ENCODE results near the gene TCF4.

Gene TCF4

DNA sequence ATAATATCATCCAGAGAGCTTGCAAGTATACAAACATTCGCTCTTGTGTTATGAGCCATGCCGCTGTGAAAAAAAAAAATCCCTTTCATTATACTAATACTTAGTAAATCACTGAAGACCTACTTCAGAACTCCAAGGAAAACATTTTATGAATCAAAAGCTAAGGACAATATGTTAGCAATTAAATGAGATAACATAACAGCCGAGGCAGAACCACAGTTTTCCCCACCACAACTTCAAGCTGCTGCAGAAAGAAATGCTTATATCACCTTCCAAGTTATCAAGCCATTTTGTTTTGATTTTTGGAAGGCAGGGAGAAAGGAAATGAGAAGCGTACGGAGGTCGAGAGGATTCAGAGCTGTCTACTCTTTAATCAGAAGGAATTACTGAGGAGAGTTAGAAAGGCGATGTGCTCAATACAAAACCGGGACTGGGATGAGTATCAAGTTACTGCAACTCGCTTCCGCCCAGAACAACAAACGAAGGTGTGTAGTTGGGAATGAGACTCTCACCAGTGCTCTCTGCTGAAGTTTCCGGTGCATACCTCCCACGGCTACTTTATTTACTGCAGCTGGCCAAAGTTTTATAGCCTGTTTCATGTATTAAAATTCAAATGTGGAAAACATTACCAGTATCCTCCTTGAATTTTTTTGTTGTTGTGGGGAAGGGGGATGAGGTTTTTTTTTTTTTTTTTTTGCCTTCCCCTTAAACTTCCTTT, 336.6 kb downstream of the TCF4 start:
- in situ Hi-C loops (cut with HindIII; ENCODE audit: low sequenced_read_pairs), result no loop called here

DNA sequence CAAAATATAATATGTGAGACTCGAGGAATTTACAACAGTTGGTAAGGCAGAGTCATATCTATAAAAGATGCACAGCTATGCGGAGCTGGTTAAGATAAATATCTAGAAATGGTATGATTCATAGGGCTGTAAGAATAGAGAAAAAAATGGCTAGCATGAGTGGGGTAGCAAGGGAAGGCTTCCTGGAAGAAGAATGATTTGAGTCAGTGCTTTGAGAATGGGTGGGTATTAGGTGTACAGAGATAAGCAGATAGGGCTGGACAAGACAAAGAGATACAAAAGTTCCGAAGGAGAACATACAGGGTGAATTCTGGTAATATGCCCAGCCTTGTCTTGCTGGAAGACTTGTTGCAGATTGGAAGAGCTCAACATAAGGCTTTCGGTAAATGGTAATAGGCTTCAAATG, 337.2 kb downstream of the TCF4 start:
- in situ Hi-C loops (cut with HindIII; ENCODE audit: low sequenced_read_pairs), result no loop called here

DNA sequence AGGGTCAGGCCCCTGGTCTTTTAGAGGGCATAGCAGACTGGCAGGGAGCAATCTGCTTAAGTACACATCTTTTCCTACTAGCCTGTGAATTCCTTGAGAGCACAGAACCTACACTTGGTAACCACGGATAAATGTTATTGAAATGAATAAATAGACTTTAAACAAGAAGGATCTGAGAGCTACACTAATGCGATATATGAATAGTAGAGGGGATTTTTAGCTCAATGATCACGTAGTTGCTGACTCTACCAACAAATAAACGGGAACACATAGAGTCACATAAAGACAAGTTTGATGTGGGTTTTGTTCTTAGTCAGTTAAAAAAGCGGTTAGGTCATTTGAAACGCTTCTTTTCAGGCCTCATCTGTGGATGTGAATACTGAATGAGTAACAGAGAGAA, 338.4 kb downstream of the TCF4 start:
- in situ Hi-C loops (cut with HindIII; ENCODE audit: low sequenced_read_pairs), result no loop called here

DNA sequence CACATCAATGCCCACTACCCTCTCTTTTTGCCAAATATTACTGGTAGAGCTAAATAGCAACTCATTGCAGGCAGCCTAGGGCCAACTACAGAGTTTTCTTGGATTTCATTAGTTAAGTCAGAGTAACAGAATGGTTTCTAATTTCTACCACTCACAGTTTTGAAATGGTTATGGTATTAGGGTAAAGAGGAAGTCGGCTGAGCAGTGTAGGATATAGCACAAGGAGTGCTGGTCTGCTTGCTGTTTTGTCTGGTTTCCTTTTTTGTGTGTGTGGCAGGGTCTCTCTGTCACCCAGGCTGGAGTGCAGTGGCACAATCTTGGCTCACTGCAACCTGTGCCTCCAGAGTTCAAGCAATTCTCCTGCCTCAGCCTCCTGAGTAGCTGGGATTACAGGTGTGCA, 339.5 kb downstream of the TCF4 start:
- in situ Hi-C loops (cut with HindIII; ENCODE audit: low sequenced_read_pairs), result no loop called here

DNA sequence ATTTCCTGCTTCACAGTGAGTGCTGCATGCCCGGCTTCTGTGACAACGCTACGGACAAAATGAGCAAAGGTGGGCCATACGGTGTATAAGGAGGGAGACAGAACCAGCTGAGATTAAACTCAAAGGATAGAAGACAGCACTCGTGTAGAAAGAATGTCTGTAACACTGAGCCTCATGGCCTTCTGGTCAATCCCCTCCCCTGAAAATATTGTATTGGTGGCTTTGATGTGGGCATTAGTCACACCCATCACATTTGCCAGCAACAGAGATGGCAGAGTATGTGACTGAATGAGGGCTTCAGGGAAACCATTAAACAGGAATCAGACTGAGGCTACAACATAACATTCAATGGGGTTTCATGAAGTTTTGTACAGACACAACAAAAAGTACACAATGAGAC, 341.0 kb downstream of the TCF4 start:
- in situ Hi-C loops (cut with HindIII; ENCODE audit: low sequenced_read_pairs), result no loop called here

DNA sequence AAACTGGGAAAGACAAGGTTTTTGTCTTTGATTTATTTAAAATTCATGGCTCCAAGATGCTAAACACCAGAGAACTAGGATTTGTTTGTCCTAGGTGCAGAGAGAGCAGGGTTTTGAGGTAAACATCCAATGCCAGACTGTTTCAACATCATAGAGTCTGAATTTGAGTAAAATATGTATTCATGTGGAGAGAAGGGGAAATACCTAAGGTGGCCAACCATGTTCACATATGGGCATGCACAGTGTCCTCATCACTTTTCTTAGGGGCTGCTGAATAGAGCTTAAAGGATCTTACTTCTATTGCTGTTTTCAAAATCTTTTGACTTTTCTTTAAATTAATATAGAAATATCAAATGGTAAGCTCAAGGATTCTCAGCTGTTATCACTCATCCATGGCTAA, 341.7 kb downstream of the TCF4 start:
- in situ Hi-C loops (cut with HindIII; ENCODE audit: low sequenced_read_pairs), result no loop called here

DNA sequence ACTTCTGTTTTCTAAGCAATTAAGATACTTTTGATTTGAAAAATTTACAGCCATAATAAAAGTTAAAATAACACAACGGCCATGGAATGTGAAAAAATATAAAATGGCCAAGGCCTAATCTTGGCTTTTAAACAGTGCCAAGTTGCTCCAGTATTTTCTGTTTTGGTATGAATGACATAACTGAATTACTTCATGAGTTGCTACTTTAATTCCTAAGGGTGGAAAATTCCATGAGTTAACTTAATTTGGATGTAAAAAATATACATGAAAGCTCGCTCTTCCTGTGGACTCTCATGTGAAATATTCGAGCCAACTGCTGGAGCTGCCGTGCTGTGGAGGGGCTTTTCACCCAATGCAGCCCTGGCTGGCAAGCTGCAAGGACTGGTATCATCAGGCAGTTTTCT, 342.8 kb downstream of the TCF4 start:
- in situ Hi-C loops (cut with HindIII; ENCODE audit: low sequenced_read_pairs), result no loop called here

DNA sequence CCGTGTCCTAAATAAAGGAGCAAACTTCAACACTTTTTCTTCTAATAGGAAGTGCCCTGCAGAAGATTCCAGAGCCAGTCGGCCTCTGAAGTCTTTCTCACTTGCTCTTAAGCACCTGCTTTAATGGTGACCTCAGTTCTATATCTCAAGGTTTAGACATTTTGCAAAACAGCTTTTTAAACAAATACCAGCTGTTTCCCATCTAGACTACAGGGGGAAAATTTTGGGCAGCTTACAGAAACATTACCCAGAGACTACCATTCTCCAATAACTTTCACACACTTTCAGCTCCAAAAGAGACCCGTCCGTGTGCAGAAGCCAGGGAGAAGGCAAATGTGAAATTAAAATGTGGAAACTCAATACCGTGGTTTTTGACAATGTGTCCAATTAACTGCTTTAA, 343.4 kb downstream of the TCF4 start:
- in situ Hi-C loops (cut with HindIII; ENCODE audit: low sequenced_read_pairs), result no loop called here

DNA sequence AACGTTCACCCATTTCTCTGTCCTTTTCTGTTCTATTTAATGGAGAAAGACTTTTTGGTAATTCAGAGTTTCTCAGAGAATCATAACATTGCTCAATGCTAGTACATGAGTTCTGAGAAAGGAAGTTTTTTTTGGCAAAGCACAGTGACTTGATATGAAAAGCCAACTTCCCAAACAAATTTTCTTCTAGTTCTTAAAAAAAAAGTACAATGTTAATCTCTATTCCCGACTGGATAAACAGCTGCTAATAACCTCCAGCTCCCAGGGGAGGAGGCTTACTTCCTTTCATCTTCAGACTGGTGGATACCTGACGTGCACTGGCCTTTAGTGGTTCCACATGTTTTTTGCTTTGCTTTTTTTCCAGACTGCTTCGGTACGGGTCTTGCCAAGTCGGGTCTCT, 344.1 kb downstream of the TCF4 start:
- in situ Hi-C loops (cut with HindIII; ENCODE audit: low sequenced_read_pairs), result no loop called here

DNA sequence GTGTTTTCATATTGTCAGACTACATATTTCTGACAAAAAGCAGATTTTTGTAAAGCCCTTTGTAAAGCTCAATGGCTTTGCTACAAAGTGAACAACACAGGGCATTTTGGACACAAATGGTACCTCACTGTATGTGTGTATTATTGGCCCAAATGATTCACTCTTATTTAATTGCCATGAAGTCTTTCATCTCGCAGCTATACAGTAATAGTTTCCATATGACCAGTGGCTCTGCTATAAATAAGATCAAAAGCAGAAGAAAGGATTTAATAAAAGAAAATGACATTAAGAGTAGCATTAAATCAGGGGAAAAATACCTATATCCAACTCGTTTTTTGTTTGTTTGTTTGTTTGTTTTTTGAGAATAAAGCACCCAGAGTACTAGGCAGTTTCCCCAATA, 344.7 kb downstream of the TCF4 start:
- in situ Hi-C loops (cut with HindIII; ENCODE audit: low sequenced_read_pairs), result no loop called here

DNA sequence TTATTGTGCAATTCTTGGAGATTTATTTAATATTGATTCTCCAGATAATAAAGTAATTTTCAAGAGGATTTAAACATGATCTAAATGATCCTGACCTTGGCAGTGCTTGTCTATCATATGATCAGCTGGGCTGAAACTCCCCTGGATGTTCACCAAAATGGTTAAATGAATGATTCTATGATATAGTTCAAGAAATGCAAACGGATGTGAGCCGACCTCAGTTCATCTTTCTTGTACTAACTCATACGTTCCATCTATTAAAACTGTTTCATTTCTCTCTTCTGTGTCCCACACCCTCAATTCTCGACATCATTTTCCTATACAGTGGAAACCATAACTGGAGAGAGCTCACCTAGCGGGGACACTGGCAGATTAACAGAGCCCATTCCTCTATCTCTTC, 347.0 kb downstream of the TCF4 start:
- in situ Hi-C loops (cut with HindIII; ENCODE audit: low sequenced_read_pairs), result no loop called here

DNA sequence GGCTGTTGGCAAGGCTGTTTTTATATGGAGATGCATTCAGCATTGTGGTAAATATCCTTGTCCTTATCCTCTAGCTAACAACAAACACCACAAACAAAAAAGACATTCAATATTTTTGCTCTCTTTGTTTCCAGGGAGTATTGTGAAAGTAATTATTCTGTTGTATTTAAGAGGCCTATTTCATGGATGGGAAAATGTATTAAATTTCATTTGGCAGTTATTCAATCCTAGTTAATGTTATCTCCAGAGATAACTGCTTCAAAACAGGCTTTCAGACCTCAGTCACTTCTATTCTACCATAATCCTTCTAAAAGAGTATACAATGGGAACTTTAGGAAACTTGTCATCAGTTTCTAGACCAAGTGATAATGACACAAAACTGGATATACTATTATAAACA, 348.3 kb downstream of the TCF4 start:
- in situ Hi-C loops (cut with HindIII; ENCODE audit: low sequenced_read_pairs), result no loop called here

DNA sequence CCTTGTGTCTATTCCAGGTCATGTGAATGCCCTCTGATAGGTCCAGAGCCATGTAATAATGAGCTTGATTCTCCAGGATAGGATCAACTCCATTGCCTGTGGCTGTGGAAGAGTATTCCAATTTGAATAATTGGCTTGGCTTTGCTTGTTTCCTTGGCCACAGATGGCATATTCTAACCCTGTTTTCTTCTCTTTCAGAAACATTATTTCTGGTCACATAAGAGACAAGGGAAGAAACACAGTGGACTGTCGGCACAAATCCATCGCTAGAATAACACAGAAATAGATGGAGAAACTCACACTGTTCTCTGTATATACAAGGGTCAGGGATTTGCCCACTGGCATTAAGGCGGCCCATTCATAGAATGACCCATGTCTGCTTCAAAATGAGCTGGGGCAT, 350.3 kb downstream of the TCF4 start:
- in situ Hi-C loops (cut with HindIII; ENCODE audit: low sequenced_read_pairs), result no loop called here

DNA sequence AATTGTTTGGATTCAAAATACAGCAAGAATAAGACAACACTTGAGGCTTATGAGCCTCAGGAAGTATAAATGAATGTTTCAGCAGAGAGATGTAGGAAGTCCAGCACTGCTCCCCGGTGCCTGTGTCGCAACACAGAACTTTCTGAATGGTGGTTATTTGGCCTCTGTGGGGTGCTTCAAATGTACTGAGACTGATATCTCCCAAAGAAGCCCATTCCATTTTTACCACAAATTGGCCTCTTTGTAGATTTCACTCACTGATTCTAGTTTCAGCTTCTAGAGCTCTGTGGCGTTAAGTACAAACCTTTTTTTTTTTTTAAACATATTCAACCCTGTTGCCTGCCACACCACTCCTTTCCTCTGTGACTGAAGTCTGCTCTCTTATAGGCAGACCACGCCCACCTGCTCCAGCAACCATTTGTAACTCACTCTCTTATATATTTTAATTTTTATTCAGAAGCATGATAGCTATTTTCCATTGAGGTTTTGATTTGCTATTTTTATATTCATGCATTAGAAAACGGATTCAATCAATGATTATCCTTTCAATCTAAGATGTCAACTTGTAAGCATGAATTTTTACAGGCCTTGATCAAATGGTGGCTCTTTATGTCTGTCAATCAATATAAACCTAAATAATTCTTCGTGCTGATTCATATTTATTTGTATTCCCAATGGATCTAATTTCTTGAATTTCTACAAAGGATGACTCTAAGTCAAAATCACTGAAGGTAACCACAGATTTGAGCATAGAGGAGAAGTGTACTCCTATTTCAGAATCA, 351.7 kb downstream of the TCF4 start:
- in situ Hi-C loops (cut with HindIII; ENCODE audit: low sequenced_read_pairs), result no loop called here

DNA sequence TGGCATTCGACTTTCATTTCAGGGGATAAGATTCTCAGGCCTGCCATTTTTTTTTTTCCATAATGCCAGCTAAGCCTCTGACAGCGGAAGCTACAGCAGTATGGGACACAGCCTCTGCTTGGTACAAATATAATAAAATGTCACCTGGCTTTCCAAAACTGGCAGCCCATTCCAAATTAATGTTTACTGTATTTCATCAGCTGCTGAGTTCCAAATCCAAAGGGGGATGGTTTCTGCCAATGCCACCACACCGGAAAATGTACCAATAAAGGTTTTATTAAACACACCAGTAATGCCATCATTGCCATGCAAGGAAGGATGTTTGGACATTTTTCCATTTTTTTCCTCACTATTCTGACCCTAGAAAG, 352.9 kb downstream of the TCF4 start:
- in situ Hi-C loops (cut with HindIII; ENCODE audit: low sequenced_read_pairs), result no loop called here

DNA sequence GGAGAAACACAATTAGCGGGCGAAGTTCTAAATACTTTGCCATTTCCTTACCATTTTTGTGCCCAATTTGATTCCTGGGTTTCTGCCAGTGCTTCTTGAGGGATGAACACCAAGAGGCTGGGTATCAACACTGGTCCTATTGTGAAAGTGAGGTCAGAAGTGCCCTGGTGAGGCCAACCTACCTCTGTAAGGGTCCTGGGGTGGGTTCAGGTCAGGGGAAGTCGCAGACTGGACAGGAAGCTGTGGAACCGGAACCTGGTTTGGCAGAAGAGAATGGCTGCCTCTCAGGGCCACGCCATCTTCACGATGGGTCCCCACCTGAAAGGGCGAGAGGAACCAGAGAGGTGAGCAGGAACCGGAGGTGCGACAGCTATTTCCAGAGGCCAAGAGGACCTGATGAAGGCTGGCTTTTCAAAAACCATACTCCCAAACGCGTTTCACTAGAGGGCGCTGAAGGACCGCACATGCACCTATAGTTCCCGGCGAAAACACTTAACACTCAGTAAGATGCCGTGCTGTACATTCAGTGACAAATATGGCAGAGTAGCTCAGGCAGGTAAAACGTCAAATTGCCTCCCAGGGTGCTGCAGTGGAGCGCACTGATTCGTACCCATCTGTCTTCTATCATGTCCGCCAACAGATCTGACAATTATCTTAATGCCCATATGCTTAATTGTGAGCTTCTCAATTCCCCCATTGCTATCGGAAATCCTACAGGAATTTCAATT, 353.5 kb downstream of the TCF4 start:
- in situ Hi-C loops (cut with HindIII; ENCODE audit: low sequenced_read_pairs), result no loop called here

DNA sequence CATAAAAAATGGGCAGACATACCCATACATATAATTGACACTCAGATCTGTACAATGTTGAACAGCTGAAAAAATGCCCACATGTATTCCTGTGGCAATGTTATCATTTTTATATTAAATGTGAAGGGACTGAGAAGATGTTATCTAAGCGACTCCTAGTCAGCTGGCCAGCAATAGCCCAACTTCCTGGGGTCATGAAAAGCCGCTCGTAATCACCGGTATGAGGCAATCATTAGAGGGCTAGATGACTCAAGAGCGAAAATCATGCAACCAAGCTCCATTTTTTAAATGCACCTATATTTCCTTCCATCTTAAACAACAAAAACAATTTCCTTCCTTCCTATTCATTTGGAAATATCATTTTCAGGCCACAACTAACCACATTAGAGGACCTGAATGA, 354.1 kb downstream of the TCF4 start:
- in situ Hi-C loops (cut with HindIII; ENCODE audit: low sequenced_read_pairs), result no loop called here

DNA sequence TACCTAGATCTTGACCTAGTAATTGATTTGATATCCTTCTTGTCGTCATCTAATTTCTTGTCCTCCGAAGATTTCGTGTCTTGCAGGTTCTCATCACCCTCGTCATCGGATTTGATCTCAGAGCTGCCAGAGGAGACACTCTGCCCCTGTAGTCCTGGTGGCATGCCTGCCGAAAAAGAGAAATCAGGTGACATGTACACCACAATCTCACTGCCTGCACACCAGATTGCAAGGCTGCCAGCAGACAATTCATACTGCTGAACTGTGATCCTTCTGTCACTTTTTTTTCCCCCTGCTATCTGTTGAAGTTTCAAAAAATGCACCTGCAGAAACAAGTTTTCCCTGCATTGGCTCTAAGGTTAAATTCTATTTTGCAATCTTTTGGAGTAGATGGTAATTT, 355.5 kb downstream of the TCF4 start:
- in situ Hi-C loops (cut with HindIII; ENCODE audit: low sequenced_read_pairs), result no loop called here

DNA sequence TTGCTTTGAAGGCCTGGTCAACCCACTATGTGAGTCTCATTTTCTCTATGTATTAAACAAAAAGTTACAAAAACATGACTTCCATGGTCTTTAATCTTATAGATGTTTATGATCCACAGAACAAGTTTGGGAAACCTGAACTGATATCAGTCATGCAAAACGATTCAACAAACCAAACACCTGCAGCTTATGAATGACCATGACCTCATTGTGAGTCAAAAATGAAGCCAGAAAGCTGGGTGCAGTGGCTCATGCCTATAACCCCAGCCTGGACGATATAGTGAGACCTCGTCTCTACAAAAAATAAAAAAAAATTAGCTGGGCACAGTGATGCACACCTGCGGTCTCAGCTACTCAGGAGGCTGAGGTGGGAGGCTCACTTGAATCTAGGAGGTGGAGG, 358.3 kb downstream of the TCF4 start:
- in situ Hi-C loops (cut with HindIII; ENCODE audit: low sequenced_read_pairs), result no loop called here

DNA sequence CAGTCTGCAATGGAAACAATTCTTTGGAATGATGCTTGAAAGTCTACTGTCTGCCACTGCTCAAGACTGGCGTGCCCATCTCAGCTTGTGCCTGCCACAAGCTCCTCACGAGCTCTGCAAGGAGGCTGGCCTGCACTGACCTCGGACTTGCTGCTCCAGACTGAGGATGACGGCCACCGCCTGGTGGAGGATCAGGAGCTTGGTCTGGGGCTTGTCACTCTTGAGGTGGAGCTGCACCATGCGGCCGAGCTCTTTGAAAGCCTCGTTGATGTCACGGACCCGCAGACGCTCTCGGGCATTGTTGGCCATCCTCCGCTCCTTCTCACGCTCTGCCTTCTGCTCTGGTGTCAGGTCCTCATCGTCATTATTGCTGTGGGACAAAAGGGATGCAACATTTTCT, 359.3 kb downstream of the TCF4 start:
- in situ Hi-C loops (cut with HindIII; ENCODE audit: low sequenced_read_pairs), result no loop called here

DNA sequence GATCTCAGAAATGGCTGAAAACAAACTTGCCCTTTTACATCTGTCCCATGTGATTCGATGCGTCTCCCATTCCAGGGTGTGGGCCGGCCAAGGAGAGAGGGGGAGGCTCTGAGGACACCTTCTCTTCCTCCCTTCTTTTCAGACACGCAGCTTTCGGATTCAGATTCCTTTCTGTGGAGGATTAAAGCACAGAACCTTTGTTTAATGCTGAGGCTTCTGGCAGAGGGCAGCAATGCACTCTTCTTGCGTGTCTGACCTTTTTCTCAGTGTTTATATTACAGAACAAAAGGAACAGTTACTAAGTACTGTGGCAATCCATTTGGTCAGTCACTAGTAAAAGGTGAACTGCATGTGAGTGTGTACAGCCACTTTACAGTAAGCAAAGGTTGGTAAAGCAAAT, 359.8 kb downstream of the TCF4 start:
- in situ Hi-C loops (cut with HindIII; ENCODE audit: low sequenced_read_pairs), result no loop called here

DNA sequence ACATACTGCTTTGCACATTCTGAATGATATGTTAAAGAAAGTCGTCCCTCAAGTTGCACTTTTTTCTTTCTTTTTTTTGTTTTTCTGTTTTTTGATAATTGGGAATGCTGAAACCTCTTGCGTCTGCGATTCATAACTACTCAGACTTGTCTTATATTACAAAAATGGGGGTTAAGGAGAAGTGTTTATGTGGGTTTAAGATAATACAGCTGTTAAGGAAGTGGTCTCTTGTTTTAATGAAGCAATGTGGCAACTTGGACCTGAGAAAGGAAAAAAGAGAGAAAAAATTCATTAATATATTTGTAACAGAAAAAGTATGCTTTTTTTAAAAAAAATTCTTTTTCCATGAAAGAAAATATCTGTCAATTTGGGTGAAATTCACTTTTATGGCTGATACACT, 360.2 kb downstream of the TCF4 start:
- in situ Hi-C loops (cut with HindIII; ENCODE audit: low sequenced_read_pairs), result no loop called here
